DMS 273 (cell line): ENCODE measurements around the gene NTN1.
"Not testable (repeated sequence)": the region's sequence is repeated elsewhere in the genome, so short reads cannot be mapped to it uniquely, and the experiment has no call there.

ENCODE experiments used
- DNase-seq: peaks from one replicate; lab custom pipeline; 2025; ENCODE audit not compliant: unreplicated experiment; lab: John Stamatoyannopoulos, UW

The NTN1 gene

GRCh38 chr17:9151091-9151490 is 129.8 kb downstream of the NTN1 start:
- DNase-seq, result peak; percentile 11

GRCh38 chr17:9151740-9152139 is 130.4 kb downstream of the NTN1 start:
- not testable (repeated sequence) for DNase-seq

- DNase-seq, result no peak
Measured at GRCh38 chr17:9158544-9159452, 137.5 kb downstream of the NTN1 start.

- no peak for DNase-seq
Measured at GRCh38 chr17:9162275-9162985, 141.1 kb downstream of the NTN1 start.

GRCh38 chr17:9166788-9167187 is 145.5 kb downstream of the NTN1 start:
- DNase-seq, result no peak

GRCh38 chr17:9167379-9167778 is 146.1 kb downstream of the NTN1 start:
- no peak for DNase-seq

- no peak for DNase-seq
Measured at GRCh38 chr17:9169116-9169515, 147.8 kb downstream of the NTN1 start.

GRCh38 chr17:9170336-9170735 is 149.0 kb downstream of the NTN1 start:
- DNase-seq, result no peak

GRCh38 chr17:9170853-9171252 is 149.5 kb downstream of the NTN1 start:
- DNase-seq, result no peak

GRCh38 chr17:9173386-9173983 is 152.2 kb downstream of the NTN1 start:
- DNase-seq, result no peak

- no peak for DNase-seq
Measured at GRCh38 chr17:9174312-9174711, 153.0 kb downstream of the NTN1 start.

GRCh38 chr17:9174779-9175574 is 153.7 kb downstream of the NTN1 start:
- no peak for DNase-seq

GRCh38 chr17:9175700-9176467 is 154.6 kb downstream of the NTN1 start:
- DNase-seq, result no peak

GRCh38 chr17:9177212-9177611 is 155.9 kb downstream of the NTN1 start:
- no peak for DNase-seq

GRCh38 chr17:9178319-9178718 is 157.0 kb downstream of the NTN1 start:
- no peak for DNase-seq

- no peak for DNase-seq
Measured at GRCh38 chr17:9179602-9180001, 158.3 kb downstream of the NTN1 start.

- DNase-seq, result no peak
Measured at GRCh38 chr17:9181640-9182039, 160.3 kb downstream of the NTN1 start.

- DNase-seq, result no peak
Measured at GRCh38 chr17:9183306-9183705, 162.0 kb downstream of the NTN1 start.

- peak; percentile 52 for DNase-seq
Measured at GRCh38 chr17:9185142-9185541, 163.8 kb downstream of the NTN1 start.

- DNase-seq, result no peak
Measured at GRCh38 chr17:9185688-9186284, 164.5 kb downstream of the NTN1 start.
